Hair follicular keratinocyte (primary cell): Measurements from ENCODE around the gene IFNA6. TPM values are rescaled to one million over a fixed set of nuclear protein-coding genes. Genes with fewer than 3 reads are reported as not detected.

Experiments
- total RNA-seq: library from RNA; depleted of rRNA; stranded (reverse); fragments of >200 nt; gene quantifications from 2 replicates; pipeline ENCODE4 v1.2.3, GENCODE V29; 2015

Gene IFNA6
- not detected in 2 replicates for total RNA-seq

GRCh38 chr9:21350787-21351186 is at the start of gene IFNA6:
Gene IFNA6 (minus strand): TSS chr9:21350887. CDS start chr9:21350887, 0 bp downstream.

GRCh38 chr9:21385131-21385670 is 34.5 kb upstream of the IFNA6 start, which contains the start of gene IFNA2:
Gene IFNA2 (minus strand): TSS chr9:21385398. CDS start chr9:21385329, 69 bp downstream.

GRCh38 chr9:21367957-21368356 is 17.3 kb upstream of the IFNA6 start, which contains the start of gene IFNA13:
Gene IFNA13 (minus strand): TSS chr9:21368057. CDS start chr9:21368010, 47 bp downstream.

GRCh38 chr9:21334701-21335632 is 15.7 kb downstream of the IFNA6 start, which contains the start of gene KLHL9:
Gene KLHL9 (minus strand): TSS chr9:21335404. CDS start chr9:21334859, 545 bp downstream.

GRCh38 chr9:21305213-21305612 is 45.5 kb downstream of the IFNA6 start, which contains the start of gene IFNA5:
Gene IFNA5 (minus strand): TSS chr9:21305313. CDS start chr9:21305256, 57 bp downstream.

Other genes with a start within 250 kb of the IFNA6 start
- gene IFNW1, start 209.1 kb downstream of the IFNA6 start, total RNA-seq, result not detected in 2 replicates
- not detected in 2 replicates for gene IFNA21, start 184.2 kb downstream of the IFNA6 start, total RNA-seq
- gene IFNA4, start 163.3 kb downstream of the IFNA6 start, total RNA-seq, result not detected in 2 replicates
- not detected in 2 replicates for gene IFNA7, start 148.7 kb downstream of the IFNA6 start, total RNA-seq
- gene IFNA10, start 143.7 kb downstream of the IFNA6 start, total RNA-seq, result not detected in 2 replicates
- not detected in 2 replicates for gene IFNA16, start 133.6 kb downstream of the IFNA6 start, total RNA-seq
- gene IFNA17, start 122.7 kb downstream of the IFNA6 start, total RNA-seq, result not detected in 2 replicates
- gene IFNA14, start 110.9 kb downstream of the IFNA6 start, total RNA-seq, result not detected in 2 replicates
- gene IFNA5, start 45.6 kb downstream of the IFNA6 start, total RNA-seq, result not detected in 2 replicates
- 12.5 and 13.8 TPM in 2 replicates for gene KLHL9, start 15.5 kb downstream of the IFNA6 start, total RNA-seq
- not detected in 2 replicates for gene IFNA13, start 17.2 kb upstream of the IFNA6 start, total RNA-seq
- gene IFNA2, start 34.5 kb upstream of the IFNA6 start, total RNA-seq, result not detected in 2 replicates
- gene IFNA8, start 58.2 kb upstream of the IFNA6 start, total RNA-seq, result not detected in 2 replicates
- gene IFNA1, start 89.6 kb upstream of the IFNA6 start, total RNA-seq, result not detected in 2 replicates
- gene IFNE, start 131.4 kb upstream of the IFNA6 start, total RNA-seq, result 0.76 and 2.3 TPM in 2 replicates